H1 (cell line): ENCODE data around the gene SMC6. TPM values are rescaled to one million over a fixed set of nuclear protein-coding genes. Genes with fewer than 3 reads are reported as not detected.
A peak's percentile ranks its signal among the peaks of the same experiment; 100 is the strongest.

Experiments used
- CBX5 ChIP-seq: fragments of 300-800, 300-1000 bp; sonication (generic); IDR thresholded peaks from 2 replicates; pipeline ENCODE4 v1.7.1; 2016; ENCODE audit warnings: antibody characterized with exemption, low read length, low read depth
- CHD2 ChIP-seq: IDR thresholded peaks from 2 replicates; pipeline ENCODE4 v1.6.1; 2012; ENCODE audit warnings: low read length, improper control_type of control experiment
- CTBP2 ChIP-seq: IDR thresholded peaks from 2 replicates; pipeline ENCODE4 v1.7.0; 2011; ENCODE audit warnings: borderline replicate concordance, mild to moderate bottlenecking, moderate library complexity, mixed read lengths, low read length; ENCODE audit not compliant: insufficient read depth, insufficient read length
- EP300 ChIP-seq, 2 experiments: IDR thresholded peaks; 1 replicate in 1 of 2; 2 replicates in 1 of 2; pipeline ENCODE4 v1.6.1; 2011 to 2012; ENCODE audit warnings: low read depth in 2 of 2, low read length in 2 of 2, mild to moderate bottlenecking in 2 of 2, borderline replicate concordance in 1 of 2, inconsistent platforms in 1 of 2, moderate library complexity in 1 of 2
- GABPA ChIP-seq: IDR thresholded peaks from 2 replicates; pipeline ENCODE4 v1.6.1; 2011; ENCODE audit warnings: mild to moderate bottlenecking, low read length, moderate library complexity, borderline replicate concordance; ENCODE audit not compliant: insufficient read depth
- GTF2F1 ChIP-seq: IDR thresholded peaks from 2 replicates; pipeline ENCODE4 v1.6.1; 2012; ENCODE audit warnings: low read depth, low read length, improper control_type of control experiment, borderline replicate concordance
- HDAC2 ChIP-seq, 2 experiments: fragments of 300-600 bp in 1 of 2; sonication (generic) in 1 of 2; IDR thresholded peaks; 2 replicates each; pipeline ENCODE4 v1.6.1; 2011 to 2012; ENCODE audit warnings: low read depth in 2 of 2, low read length in 2 of 2, mild to moderate bottlenecking in 2 of 2, moderate library complexity in 2 of 2, borderline replicate concordance in 1 of 2, inconsistent platforms in 1 of 2
- KDM4A ChIP-seq: IDR thresholded peaks from one replicate; pipeline ENCODE4 v1.7.1; 2012; ENCODE audit warnings: low read depth, mild to moderate bottlenecking, moderate library complexity, low read length, inconsistent platforms; ENCODE audit not compliant: severe bottlenecking
- NANOG ChIP-seq: IDR thresholded peaks from 2 replicates; pipeline ENCODE4 v1.6.1; 2011; ENCODE audit warnings: low read length, low read depth, mild to moderate bottlenecking, inconsistent platforms; ENCODE audit not compliant: insufficient read depth, poor library complexity, severe bottlenecking
- NRF1 ChIP-seq: IDR thresholded peaks from 2 replicates; pipeline ENCODE4 v1.6.1; 2011; ENCODE audit warnings: mild to moderate bottlenecking, low read depth, low read length, improper control_type of control experiment
- POLR2A ChIP-seq, 2 experiments: IDR thresholded peaks; 1 replicate in 1 of 2; 2 replicates in 1 of 2; pipeline ENCODE4 v1.6.1; 2011; ENCODE audit warnings: low read depth in 2 of 2, low read length in 2 of 2, mild to moderate bottlenecking in 2 of 2; ENCODE audit errors: control extremely low read depth in 1 of 2
- POLR2AphosphoS5 ChIP-seq: IDR thresholded peaks from 2 replicates; pipeline ENCODE4 v1.6.1; 2011; ENCODE audit warnings: low read depth, low read length
- RBBP5 ChIP-seq: IDR thresholded peaks from 2 replicates; pipeline ENCODE4 v1.7.1; 2012; ENCODE audit warnings: low read depth, mild to moderate bottlenecking, inconsistent platforms, low read length, moderate library complexity, borderline replicate concordance
- SIN3A ChIP-seq, 2 experiments: IDR thresholded peaks in 1 of 2; conservative IDR thresholded peaks in 1 of 2; 2 replicates each; pipeline ENCODE4 v1.6.1; 2011 to 2012; ENCODE audit warnings: low read length in 2 of 2, improper control_type of control experiment in 1 of 2, low read depth in 1 of 2, mild to moderate bottlenecking in 1 of 2
- SIRT6 ChIP-seq: IDR thresholded peaks from one replicate; pipeline ENCODE4 v1.7.1; 2012; ENCODE audit warnings: low read length, inconsistent platforms
- YY1 ChIP-seq: IDR thresholded peaks from 2 replicates; pipeline ENCODE4 v1.6.1; 2011; ENCODE audit warnings: low read depth, mild to moderate bottlenecking, low read length
- polyA plus RNA-seq, 7 experiments: library from polyadenylated mRNA; depleted of rRNA in 3 of 7; stranded (reverse) in 5 of 7; unstranded in 2 of 7; fragments of >200 nt in 5 of 7; fragments of 200-250 nt in 2 of 7; gene quantifications; 1 replicate in 5 of 7; 2 replicates in 1 of 7; 4 replicates in 1 of 7; pipeline versions ENCODE4 v1.2.1 to v1.2.3, GENCODE V29; 2011 to 2013; ENCODE audit warnings: missing spikeins in 2 of 7, mixed read lengths in 2 of 7
- total RNA-seq: library from RNA; stranded (reverse); fragmentation: NEBNext Ultra II Directional; extraction: Animal tissue kit (Norgen Biotek cat#: 25700); gene quantifications from 2 replicates; pipeline ENCODE4 v1.2.1, GENCODE V29; 2021

SMC6 gene
- total and polyA plus RNA-seq, 2 of the 8 experiments (the other 6 are each of a cell fraction or from before 2014, with no cell fraction given), result 9.7 to 49.5 TPM

DNA sequence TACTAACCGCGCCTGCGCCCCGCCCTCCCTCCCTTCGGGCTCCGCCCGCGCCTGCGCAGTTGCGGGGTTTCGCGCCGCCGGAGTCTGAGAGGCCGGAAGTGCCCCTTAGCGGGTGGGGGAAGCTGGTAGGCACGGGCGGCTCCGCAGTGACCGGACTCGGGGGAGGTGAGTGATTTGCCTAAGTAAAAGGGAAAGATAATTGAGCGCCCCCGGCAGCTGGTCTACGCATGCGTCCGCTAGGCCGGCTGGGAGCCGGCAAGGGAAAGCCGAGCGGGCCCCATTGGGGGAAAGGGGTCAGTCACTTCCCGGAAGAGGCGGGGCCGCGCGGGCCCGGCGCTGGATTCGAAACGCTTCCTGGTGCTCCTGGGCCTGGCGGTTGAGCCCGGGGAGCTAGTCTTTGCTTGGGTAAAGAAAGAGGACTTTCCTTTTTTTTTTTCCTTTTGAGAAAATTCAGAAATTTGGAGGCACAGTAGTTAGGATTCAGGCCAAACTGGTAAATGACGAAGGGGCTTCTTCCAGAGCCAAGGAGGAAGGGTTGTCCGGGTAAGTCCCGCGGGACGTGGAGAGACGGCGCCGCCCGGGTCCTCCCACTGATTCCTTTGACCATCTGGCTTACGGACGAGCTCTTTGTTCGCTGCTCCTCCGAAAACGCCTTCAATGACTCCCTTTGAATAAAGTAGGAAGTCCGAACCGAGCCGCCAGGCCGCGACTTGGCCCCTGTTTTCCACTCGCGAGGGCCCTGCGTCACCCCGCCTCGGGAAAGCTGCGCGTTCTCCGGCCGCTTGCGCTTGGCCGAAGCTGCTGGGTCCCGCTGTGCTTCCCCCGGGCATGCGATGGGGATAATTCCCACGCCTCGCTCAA lies at the start of gene SMC6, which contains the start of gene GEN1 (continued):
- TF ChIP-seq GABPA (no peak), POLR2A (IDR thresholded peaks at IDR 0.05; ENCODE audit: control extremely low read depth in 1 of 2, low read depth in 2 of 2, low read length in 2 of 2) (peak; percentile 42 to 69; a peak in 2 of 3 replicates), GTF2F1 (peak; percentile 65), NRF1 (peak; percentile 61), CBX5 (no peak), EP300 (IDR thresholded peaks at IDR 0.05; ENCODE audit: borderline replicate concordance in 1 of 2, low read depth in 2 of 2, low read length in 2 of 2) (no peak), SIRT6 (peak; percentile 51), CTBP2 (no peak), SIN3A (conservative IDR thresholded peaks at IDR 0.05 in 1 of 2, IDR thresholded peaks at IDR 0.05 in 1 of 2; ENCODE audit: low read depth in 1 of 2, low read length in 2 of 2) (peak; percentile 64 to 65; a peak in 2 of 4 replicates), CHD2 (no peak), NANOG (no peak), RBBP5 (peak; percentile 56; the same call in 1 of the 2 replicates), HDAC2 (IDR thresholded peaks at IDR 0.05; ENCODE audit: borderline replicate concordance in 1 of 2, low read depth in 2 of 2, low read length in 2 of 2) (0 out of 4 replicates have a peak, but pooled peaks of 1 of the 2 experiments have one; percentile 36), POLR2AphosphoS5 (peak; percentile 28), KDM4A (peak; percentile 41), YY1 (0 out of 2 replicates have a peak, but pooled peaks have one; percentile 9)
